Central memory CD4-positive, alpha-beta T cell (primary cell): ENCODE measurements around the gene TFAP2A.

ENCODE experiments used
- DNase-seq: peaks from one replicate; pipeline ENCODE4 v3.0.0; 2022

TFAP2A gene

DNA sequence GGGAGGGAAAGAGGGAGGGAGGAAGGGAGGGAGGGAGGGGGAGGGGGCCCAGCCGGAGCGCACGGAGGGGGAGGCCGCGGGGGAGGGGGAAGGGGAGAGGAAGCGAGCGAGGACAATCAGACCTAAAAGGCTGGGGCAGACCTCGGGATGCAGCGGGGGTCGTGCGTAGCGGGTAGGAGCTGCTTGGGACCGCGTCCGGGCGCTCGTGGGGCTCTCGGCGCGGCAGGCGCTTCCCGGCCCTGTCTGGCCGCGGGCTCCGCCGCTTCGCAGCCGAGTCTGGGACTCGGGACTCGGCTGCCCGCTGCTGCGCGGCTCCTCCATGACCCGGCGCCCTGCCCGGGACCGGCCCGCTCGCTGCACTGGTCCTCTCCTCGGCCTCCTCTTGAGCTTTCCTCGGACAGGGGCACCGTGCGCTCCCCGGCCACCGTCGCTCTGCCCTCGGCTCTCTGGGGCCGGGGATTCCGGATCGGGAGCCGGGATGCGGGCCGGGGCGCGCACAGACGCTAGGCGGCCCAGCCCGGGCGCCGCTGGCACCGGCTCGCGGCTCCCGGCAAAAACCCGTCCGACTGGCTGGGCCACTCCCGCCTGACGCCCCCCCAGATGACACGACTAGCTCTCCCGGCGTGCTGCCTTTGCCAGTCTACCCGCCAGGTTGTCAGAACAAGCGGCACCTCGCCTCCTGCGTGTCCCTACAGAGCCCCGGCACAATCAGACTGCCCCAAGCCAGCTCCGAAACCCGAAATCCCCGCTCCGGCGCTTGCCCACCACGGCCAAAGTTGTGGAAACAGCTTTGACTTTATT is 2.2 kb downstream of the TFAP2A start:
- DNase-seq: no peak

DNA sequence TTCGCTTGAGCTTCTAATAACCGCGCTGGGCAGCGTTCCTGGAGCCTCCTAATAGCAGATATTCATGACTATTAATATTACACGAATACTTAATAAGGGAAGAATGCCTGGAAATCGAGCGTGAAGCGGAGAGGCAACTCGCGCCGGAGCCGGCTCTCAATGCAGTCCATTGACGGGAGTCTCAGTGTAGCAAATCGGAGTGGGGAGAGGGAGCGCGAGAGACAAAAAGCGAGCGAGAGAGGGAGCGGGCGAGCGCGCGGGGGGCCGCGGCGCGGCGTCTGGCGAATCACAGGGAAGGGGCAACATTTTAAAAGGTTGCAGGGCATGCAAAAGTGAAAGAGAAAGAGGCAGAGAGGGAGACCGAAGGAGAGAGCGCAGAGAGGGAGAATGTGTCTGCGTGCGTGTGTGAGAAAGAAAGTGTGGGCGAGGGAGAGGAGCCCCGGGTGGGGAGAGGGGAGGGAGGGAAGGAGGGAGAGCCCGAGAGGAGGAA is 2.9 kb downstream of the TFAP2A start:
- peak; percentile 50 for DNase-seq

DNA sequence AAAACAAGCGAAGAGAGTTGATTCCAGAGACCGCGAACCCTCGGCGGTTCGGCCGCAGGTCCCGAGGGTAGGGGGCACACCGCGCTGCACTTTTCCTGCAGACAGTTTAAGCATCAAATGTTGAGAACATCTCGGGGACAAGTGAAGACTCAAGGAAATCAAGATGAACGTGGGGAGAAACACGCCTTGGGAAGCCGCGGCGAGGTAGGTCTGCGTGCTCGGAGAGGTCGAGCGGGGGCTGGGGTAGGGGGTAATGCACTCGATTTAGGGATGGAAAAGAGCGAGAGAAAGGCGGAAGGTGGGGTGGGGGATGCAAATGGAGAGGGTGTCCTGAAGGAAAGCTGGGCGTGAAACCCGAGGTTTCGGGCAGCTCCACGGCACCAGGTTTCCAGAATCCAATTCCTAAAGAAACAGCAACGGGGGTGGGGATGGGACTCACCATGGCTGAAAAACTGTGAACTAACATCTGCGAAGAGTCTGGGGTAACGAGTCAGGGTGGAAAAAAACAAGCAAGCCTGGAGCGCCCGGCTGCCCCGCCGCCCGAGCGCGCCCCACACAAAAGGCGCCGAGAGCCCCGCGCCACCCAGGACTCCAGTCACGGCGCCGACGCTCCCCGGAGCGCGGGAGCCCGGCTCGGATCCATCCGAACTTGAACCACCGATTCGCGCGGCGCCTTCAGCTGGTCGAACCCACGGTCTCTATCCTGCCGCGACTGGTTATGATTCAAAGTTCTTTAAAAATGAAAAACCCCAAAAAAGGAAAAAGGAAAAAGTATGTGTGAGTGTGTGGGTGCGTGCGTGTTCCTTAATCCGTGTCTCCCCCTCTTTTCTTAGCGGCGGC is 3.5 kb downstream of the TFAP2A start:
- no peak for DNase-seq

DNA sequence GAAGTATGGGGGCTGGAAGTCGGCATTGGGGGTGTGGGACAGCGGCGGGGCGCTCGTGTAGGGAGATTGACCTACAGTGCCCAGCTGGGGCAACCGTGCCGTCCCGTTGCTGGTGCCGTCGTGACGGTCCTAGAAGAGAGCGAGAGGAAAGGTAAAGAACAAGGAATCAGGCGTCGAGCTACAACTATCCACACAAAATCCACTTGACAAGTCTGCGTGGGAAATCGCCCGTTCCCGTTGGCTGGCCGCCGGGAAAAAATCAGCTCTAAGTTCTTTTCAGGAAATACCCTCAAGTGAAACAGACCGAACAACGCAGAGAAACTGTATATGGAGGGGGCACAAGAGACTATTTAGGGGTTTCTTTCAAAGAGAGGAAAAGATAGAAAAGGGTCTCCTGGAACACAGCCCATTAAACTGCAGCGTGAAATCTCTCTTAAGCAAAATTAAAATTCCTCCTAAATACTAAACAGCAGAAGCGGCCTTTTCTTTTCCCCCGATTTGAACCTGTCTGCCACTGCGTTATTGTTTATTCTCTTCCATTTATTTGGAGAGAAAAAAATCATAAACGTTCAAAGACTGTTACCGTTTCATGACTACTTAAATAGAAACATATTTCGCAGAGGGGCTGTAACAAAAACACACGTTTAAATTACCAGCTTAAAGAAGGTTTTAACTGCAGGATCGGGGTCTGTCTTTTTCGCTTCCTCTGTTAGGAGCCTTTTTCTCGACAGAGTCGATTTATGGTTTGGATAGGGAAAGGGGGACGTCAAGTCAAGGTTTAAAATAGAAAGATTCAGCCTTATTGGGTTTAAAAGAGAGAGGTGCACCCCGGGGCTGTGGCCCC is 4.4 kb downstream of the TFAP2A start:
- no peak for DNase-seq

DNA sequence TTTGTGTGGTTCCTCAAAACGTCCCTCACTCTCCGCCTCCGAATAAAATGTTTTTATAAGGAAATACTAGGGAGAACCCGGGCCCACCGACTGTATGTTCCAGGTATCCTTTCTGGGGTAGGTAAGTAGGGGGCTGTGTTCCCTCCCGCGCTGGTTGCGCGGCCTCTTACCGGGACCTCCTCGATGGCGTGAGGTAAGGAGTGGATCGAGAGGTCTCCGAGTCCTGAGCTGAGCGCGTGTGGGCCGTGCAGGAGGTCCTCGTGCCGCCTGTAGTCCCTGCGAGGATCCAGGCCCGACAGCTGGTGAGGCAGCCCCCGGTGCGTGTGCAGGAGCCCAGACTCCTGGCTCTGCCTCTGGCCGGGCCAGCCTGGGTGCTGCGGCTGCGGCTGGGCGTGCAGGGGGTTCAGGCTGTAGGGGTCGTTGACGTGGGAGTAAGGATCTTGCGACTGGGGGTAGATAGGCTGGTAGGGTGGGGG is 5.1 kb downstream of the TFAP2A start:
- DNase-seq: no peak

DNA sequence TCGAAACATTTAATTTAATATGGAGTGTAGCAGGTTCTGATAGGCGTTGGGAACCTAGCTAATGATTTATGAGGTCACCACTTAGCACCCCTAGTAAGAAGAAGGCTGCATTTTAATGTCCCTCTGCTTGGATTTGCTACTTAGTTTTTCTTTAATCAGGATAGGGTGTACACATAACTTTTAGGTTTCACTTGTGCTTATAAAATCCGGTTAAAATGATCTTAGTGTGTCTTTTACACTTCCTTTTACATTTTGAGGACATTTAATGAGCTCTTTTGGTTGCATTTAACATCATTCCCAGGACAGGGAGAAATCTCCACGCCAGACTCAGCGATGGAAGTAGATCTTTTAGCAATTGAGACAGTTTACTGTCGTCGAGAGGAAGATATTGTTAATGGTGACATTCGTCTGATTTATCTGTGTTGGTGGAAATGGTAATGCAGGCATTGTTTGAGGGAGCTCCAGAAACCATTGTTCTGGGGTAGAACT is 5.6 kb downstream of the TFAP2A start:
- no peak for DNase-seq

DNA sequence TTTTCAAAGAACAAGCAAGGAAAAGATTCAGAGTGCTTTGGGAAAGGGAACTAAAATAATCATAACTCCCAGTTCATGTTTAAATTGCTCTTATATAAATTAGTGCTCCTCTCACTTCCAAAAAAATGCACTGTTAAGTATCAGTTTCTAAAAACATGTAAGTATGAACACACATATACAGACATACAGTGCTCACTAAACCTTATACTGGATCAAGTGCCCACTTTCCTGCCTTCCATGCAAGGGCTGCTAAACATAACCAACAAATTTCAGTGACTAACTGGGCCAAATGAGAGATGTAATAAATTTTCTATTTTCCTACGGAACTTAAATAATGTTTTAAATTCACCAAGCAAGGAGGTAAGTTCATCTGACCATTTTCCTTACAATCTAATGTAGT is 6.4 kb downstream of the TFAP2A start:
- no peak for DNase-seq

DNA sequence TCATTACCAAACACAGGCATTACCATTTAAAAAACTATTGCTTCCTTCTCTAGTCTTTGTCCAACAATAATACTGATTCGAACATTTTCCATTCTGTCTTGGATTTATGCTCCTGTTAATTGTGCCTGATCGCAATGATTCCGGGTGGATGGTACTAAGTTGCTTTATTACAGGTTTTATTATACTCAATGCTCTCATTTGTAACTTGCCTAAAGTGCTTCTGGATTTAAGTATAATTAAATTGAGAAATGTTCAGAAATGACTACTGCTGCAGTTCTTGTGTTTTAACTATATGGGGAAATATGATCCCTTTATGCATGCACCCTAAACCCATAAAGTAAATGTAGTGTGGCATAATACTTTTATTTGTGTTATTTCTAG is 7.2 kb downstream of the TFAP2A start:
- DNase-seq: no peak

DNA sequence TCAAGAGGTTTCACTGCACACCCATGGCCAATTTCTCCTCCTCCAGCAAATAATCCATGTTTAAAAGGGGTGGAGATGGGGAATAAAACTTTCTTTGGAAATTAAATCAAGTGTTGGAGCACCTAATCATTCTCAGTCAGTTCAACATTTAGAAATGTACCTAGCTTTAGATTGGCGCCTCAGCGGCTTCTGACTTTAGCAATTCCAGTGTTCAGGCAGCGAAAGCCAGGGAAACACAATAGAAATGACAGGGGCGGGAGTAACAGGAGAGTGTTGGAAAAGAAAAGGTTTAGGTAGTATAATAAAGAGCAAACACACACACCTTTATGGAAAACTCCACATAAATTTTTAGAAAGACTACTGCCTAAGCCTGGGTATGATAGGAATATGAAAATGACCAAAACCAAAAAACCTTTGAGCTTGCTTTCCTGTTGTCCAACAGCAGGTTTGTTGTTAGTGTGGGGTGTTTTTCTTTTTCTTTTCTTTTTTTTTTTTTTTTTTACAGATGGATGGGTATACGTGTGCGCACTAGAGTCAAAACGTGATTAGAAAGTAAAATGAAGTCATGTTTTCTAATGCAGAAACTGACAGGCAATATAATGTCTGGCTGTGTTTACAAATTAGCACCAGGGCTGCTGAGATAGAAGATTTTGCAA is 7.7 kb downstream of the TFAP2A start:
- no peak for DNase-seq

DNA sequence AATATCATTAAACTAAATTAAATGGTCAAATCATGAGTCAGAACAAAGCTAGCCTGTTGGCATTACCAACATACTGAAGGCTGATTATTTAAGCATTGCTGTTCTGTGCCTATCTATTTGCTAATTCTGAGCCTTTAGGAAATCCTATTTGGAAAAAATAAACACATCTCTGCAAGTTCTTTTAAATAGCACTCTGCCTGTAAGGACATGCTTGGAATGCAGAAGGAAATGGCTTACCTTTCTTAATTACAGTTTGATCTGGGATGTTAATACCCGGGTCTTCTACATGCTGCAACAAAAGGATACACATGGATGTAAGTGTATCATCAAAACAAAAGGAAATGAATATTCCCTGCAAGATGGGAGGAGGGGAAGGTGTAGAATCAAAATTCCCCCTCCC is 8.3 kb downstream of the TFAP2A start:
- no peak for DNase-seq

DNA sequence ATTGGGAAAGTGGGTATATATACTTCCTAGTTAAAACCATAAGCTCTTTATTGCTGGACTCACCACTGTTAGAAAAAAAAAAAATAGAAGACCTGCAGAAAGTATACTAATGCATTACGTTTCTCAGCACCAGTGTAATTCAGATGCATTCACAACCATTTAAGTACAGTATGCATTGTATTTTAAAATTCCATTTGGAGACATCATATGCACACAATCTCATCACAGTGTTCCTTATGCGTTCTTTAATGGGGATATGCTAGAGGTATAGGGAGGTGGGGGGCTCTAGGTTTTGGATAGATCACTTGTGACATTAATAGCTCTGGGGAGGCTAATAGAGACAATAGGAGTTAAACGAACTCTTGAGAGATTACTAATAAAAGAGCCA is 9.4 kb downstream of the TFAP2A start:
- no peak for DNase-seq

DNA sequence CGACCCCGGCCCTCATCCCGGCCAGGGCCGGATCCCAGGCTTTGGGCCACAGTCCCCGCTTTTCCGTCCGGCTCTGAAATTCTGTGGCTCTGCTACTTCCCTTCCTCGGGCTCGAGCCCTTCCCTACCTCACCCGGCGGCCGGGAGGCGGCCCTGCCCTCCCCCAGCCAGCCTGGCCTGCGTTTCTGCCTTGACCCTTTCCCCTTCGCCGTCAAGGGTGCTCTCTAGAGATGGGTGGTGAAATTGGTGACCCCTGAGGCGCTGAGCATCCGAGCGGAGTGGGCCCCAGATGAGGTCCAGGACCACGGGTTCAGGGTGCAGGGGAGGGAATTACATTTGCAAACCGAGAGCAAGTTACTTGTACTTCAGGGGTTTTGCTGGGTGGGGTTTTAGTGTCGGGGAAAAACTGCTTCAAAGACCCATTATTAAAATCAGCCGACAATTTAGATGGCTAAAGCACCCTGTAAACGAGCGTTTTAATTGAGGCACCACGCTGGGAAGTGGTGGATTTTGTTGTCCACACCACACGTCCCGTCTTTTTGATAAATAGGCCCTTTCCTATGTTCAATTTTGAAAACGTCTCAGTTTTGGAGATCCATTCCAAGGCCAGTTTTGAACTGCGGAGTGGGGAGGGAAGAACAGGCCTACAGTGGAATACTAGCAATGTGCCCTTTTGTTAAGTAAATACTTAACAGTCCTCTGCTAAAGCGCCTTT is 9.9 kb downstream of the TFAP2A start:
- DNase-seq: no peak

DNA sequence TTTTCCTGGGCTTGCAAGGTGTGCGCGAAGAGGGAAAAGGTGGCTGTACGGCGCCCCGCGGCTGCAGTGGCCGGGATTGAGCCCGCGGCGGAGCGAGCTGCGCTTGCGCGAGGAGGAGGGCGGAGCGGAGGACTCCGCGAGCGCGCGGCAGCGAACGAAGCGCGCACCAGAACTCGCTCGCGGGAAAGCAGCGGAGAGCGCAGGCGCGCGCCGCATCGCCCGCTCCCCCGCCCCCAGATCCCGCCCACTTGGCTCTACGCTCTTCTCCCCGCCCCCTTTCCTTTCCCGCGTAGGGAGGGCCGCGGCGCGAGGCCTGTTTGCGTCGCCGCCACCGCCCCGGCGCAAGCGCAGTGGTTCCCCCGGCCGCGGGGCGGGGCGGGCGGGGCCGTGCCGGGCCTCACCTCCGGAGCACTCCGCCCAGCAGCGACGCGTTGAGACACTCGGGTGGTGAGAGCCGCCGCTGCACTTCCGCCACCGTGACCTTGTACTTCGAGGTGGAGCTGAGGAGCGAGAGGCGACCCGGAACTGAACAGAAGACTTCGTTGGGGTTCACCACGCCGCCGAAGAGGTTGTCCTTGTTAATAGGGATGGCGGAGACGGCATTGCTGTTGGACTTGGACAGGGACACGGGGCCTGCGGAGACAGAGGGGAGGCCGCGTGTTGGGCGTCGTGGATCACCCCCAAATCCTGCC is 10.6 kb downstream of the TFAP2A start:
- peak; percentile 85 for DNase-seq

DNA sequence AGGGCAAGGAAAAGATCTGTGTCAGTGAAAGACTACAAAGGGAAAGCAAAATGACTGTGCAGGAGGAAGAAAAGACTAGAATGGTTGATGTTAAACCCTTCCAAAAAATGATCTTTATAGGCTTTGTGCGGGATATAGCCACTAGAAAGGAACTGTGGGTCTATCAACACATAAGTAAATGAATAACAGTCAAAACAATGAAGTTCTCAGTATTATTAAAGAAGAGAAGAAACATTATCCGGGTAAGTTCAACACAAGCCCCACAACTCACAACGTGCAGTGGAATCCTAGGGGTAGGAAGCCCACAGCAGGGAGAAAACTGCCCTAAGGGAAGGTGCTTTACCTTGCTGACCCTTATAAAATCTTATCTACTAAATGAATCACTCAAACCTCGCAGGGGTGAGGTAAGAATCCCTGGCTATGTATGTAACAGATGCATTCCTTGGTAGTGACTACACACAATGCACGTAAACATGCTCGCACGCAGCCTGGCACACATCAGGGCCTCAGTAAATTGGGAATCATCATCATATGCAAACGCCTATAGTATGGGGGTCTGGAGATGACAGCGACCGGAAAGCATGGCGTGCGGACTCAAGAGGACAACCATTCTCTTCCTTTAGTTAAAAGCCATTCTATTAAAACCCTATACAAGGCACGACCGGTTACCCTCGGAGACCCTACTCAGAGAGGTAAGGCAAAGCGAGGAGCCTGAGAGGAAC is 11.3 kb downstream of the TFAP2A start:
- no peak for DNase-seq

DNA sequence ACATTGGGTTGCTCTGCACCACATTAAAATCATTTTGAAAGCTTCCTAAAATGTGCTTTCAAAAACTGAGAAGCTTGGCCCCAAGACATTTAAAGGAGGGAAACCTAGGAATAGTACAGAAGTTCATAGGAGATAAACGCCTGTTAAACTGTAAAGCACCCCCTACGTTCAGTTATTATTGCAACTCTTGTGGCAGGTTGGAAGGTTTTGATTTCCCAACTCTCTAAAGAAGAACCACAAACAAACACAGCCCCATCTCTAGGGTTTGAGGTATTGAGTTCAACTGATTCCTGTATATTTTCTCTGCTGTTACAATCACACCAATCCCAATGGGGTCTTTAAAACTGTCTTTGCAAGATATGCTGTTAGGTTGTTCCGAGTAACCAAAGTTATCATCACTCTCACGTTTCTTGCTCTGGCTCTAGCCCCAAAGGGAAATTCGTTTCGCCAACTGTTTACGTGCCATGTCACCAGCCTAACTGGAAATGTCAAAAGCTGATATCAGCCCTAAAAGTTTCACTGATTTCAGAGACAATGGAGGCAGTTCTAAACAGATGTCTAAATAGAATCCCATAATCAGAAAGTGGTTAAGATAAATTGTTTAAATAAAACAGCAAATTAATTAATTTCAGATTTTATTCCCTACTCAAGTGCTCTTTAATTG is 12.1 kb downstream of the TFAP2A start:
- no peak for DNase-seq

DNA sequence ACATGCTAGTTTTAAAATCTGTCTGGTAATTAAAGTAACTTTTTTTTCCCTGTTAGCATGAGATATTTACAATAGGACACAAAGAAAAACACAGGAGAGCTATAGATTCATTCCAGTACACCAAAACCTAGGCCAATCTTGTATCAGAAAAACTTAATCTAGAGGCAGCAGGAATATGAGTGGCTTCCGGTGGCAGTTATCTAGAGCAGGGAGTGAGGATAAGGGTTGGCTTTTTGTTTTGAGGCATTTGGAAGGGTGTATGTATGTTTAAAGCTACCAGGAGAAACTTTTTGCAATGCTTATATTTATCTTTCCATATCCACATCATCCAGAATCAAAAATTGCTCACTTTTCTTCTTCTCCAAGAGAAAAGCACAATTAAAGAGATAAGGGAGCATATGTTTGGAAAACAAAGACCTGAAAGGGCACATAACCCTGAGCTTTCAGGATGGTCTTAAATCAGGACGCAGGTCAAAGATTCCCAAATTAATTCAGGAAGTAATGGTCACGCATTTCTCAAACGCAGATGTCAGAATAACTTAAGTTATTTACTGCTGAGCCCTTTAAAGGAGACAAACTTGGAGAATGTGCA is 13.1 kb downstream of the TFAP2A start:
- no peak for DNase-seq

DNA sequence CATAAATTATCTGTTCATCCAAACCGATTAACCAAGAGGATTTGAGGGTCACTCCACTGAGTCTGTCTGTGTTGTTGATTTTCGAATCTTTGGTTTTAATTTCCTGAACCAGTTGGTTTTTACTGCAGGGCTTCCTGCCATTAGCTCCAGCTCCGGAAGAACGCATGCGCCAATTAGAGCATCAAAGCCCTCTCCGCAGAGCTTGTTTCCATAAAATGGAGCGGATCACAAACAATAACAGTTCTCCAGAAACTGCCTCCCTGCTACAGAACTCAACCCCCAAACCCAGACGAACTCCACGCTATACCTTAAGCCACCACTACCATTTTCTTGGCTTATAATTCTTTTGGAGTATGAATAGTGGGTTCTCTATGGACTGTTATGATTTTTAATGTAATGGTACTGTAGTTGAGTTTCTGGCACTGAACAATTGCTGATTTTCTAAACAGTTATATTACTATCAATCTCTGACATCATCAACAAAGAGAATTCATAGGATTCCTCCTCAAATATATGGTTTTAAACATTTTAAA is 13.8 kb downstream of the TFAP2A start:
- no peak for DNase-seq

DNA sequence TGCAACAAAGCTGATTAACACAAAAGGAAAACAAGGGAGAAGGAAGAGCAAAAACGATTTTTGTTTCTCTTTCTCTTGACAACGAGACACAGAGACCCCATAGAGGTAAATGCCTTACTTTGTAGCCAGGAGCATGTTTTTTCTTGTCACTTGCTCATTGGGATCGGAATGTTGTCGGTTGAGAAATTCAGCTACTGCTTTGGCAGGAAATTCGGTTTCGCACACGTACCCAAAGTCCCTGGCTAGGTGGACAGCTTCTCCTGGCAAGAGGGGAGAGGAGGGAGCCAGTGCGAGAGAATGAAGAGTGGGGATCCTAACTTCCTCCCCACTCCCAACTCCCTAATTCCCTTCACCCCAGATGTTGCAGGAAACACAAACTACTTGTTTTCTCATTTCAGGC is 14.5 kb downstream of the TFAP2A start:
- no peak for DNase-seq

DNA sequence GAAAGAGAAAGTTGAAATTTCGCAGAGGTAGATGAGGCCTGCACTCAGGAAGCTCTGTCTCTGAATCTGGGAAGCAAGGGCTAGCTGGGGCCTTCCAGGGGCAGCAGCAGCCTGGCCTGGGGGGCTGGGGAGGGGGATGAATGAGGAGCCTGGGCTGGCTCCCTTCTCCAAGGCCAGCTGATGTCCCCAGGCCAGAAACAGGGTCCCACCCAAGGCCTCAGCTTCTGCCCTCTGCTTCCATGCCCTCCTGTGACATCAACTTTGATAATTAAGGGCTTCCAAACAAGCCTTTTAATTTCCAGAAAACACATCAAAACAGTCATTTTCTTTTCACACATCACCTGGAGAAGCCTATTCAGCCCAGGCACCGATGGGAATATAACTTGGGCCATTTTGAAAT is 15.4 kb downstream of the TFAP2A start:
- DNase-seq: no peak
